ENCODE data around the gene HERPUD1.

The HERPUD1 gene

DNA sequence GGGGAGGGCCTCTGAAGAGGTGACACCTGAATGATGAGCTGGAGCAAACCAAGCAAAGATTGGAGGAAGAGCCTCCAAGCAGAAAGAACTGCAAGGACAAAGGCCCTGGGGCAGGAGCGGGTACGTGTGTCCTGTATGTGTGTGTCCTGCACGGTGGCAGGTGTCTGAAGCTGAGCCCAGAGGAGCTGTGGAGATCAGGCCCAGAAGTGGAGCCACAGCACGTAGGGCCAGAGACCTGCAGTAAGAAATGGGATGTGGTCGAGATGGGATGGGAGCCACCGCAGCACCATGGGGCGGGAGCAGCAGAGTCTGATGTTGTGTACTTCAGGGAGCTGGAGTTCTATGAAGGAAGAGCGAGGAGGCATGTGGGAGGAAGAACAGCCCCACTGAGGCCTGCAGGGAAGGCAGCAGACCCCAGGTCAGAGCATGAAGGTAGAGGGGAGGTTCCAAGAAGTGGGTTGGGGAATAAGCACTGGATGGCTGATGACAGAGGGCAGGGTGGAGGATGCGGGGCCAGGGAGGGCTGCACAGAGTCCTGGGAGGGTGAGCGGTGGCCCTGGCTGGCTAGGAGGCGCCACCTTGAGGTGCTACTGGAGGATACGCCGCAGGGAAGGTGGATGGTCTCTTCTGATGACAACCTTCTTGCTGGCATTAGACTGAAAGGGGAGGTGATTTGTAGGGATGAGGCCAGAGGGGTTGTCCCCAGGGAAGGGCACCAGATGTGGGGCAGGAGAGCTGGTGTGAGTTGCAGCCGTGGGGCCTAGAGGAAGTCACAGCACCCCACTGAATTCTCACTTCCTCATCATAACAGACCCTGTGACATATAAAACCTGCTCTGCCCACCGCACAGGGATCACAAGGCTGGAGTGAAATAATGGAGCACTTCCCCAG, 19.2 kb downstream of the HERPUD1 start:
- Histone ChIP-seq H3K27ac (ENCODE audit: low read length) (no peak overlapping the region), H3K9me3 (ENCODE audit: insufficient read depth, low read depth, low read length) (no peaks in the 10 kb centered on the region), H3K27me3 (ENCODE audit: insufficient read depth, low read length) (no peaks in the 10 kb centered on the region), H3K4me3 (ENCODE audit: low read length) (no peak overlapping the region), H3K36me3 (ENCODE audit: insufficient read depth, low read depth, low read length) (no peaks in the 10 kb centered on the region), H3K4me1 (ENCODE audit: insufficient read depth, low read length) (no peaks in the 10 kb centered on the region), H3K9ac (ENCODE audit: low read depth, low read length) (no peak overlapping the region)

GRCh38 chr16:56953006-56953405, 21.1 kb downstream of the HERPUD1 start:
- Histone ChIP-seq H3K4me1 (ENCODE audit: insufficient read depth, low read length) (no peaks in the 10 kb centered on the region), H3K27ac (ENCODE audit: low read length) (no peak overlapping the region)

GRCh38 chr16:56956076-56956475, 24.1 kb downstream of the HERPUD1 start:
- Histone ChIP-seq H3K4me1 (ENCODE audit: insufficient read depth, low read length) (no peaks in the 10 kb centered on the region), H3K27ac (ENCODE audit: low read length) (no peak overlapping the region), H3K4me3 (ENCODE audit: low read length) (no peak overlapping the region), H3K9ac (ENCODE audit: low read depth, low read length) (no peak overlapping the region), H3K9me3 (ENCODE audit: insufficient read depth, low read depth, low read length) (no peaks in the 10 kb centered on the region), H3K36me3 (ENCODE audit: insufficient read depth, low read depth, low read length) (no peaks in the 10 kb centered on the region), H3K27me3 (ENCODE audit: insufficient read depth, low read length) (no peaks in the 10 kb centered on the region)

More at GRCh38 chr16:56953006-56953405, 21.1 kb downstream of the HERPUD1 start:
- no peaks in the 10 kb centered on the region for H3K27me3 ChIP-seq (ENCODE audit: insufficient read depth, low read length)
- no peak overlapping the region for H3K9ac ChIP-seq (ENCODE audit: low read depth, low read length)
- H3K9me3 ChIP-seq (ENCODE audit: insufficient read depth, low read depth, low read length) = no peaks in the 10 kb centered on the region
- no peak overlapping the region for H3K4me3 ChIP-seq (ENCODE audit: low read length)
- H3K36me3 ChIP-seq (ENCODE audit: insufficient read depth, low read depth, low read length) = no peaks in the 10 kb centered on the region

DNA sequence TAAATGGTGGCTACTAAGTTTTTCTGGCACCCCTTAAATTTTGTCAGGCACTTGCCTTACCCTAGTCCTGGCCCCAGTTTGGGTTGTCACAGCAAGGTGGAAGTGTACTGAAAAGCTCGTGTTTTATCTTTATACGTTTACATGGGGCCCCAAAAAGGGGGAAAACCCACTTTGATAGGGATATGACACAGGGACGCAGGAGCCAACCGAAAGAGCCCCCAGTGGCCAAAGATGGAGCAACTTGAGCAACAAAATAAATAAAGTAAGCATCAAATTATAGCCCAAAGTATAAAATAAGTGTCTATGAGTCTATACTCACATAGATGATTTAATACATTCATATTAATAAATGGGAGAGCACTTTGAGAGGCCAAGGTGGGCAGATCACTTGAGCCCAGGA, 24.8 kb downstream of the HERPUD1 start:
- Histone ChIP-seq H3K27ac (ENCODE audit: low read length) (no peak overlapping the region), H3K9me3 (ENCODE audit: insufficient read depth, low read depth, low read length) (no peaks in the 10 kb centered on the region), H3K9ac (ENCODE audit: low read depth, low read length) (no peak overlapping the region), H3K4me3 (ENCODE audit: low read length) (no peak overlapping the region), H3K4me1 (ENCODE audit: insufficient read depth, low read length) (no peaks in the 10 kb centered on the region), H3K27me3 (ENCODE audit: insufficient read depth, low read length) (no peaks in the 10 kb centered on the region), H3K36me3 (ENCODE audit: insufficient read depth, low read depth, low read length) (no peaks in the 10 kb centered on the region)

GRCh38 chr16:56960681-56961281, 28.8 kb downstream of the HERPUD1 start:
- no peak overlapping the region for H3K4me3 ChIP-seq (ENCODE audit: low read length)
- H3K9me3 ChIP-seq (ENCODE audit: insufficient read depth, low read depth, low read length) = no peaks in the 10 kb centered on the region
- no peaks in the 10 kb centered on the region for H3K4me1 ChIP-seq (ENCODE audit: insufficient read depth, low read length)
- no peak overlapping the region for H3K9ac ChIP-seq (ENCODE audit: low read depth, low read length)
- no peaks in the 10 kb centered on the region for H3K36me3 ChIP-seq (ENCODE audit: insufficient read depth, low read depth, low read length)
- no peak overlapping the region for H3K27ac ChIP-seq (ENCODE audit: low read length)
- no peaks in the 10 kb centered on the region for H3K27me3 ChIP-seq (ENCODE audit: insufficient read depth, low read length)

DNA sequence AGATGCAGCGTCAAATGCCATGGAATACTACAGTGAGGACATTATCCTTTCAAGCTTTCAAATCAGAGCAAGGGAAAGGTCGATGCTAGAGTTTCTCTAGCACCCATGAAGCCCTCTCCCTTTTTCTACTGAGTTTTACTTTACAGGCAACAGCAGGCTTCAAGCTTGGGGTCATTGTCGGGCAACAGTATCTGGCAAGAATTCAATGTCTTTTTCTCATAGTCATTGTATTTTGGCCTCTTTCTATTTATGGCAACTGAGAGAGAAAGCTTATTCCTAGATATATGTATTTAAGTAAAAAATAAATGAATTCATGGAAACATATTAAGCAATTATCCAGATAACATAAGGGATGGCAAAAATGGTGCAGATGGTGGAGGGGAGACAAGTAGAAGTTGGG, 29.4 kb downstream of the HERPUD1 start:
- Histone ChIP-seq H3K27ac (ENCODE audit: low read length) (no peak overlapping the region), H3K4me3 (ENCODE audit: low read length) (no peak overlapping the region), H3K36me3 (ENCODE audit: insufficient read depth, low read depth, low read length) (no peaks in the 10 kb centered on the region)

DNA sequence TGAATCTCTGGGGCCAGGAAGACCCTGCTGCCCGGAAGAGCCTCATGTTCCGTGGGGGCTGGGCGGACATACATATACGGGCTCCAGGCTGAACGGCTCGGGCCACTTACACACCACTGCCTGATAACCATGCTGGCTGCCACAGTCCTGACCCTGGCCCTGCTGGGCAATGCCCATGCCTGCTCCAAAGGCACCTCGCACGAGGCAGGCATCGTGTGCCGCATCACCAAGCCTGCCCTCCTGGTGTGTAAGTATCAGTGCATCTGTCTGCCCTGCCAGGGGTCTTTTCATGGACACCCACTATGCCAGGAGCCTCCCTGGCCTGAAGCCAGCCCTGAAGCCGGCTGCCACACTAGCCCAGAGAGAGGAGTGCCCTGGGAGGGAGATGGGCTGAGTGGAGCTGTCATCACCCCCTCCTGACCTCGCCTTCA, 29.9 kb downstream of the HERPUD1 start, which contains the start of gene CETP:
CETP (plus strand) TSS at position 100 of the 431 bp plus-strand sequence; CDS start at position 130, 30 bp downstream.
- H3K9ac ChIP-seq (ENCODE audit: low read depth, low read length) = no peak within 1 kb of the TSS
- H3K9me3 ChIP-seq (ENCODE audit: insufficient read depth, low read depth, low read length) = no peaks in the 10 kb centered on the region
- H3K36me3 ChIP-seq (ENCODE audit: insufficient read depth, low read depth, low read length) = no peaks in the 10 kb centered on the region
- H3K27ac ChIP-seq (ENCODE audit: low read length) = no peak within 1 kb of the TSS
- H3K27me3 ChIP-seq (ENCODE audit: insufficient read depth, low read length) = no peaks in the 10 kb centered on the region
- no peak within 1 kb of the TSS for H3K4me3 ChIP-seq (ENCODE audit: low read length)
- H3K4me1 ChIP-seq (ENCODE audit: insufficient read depth, low read length) = no peaks in the 10 kb centered on the region

More for the DNA sequence above, 29.4 kb downstream of the HERPUD1 start:
- H3K4me1 ChIP-seq (ENCODE audit: insufficient read depth, low read length) = no peaks in the 10 kb centered on the region
- H3K9me3 ChIP-seq (ENCODE audit: insufficient read depth, low read depth, low read length) = no peaks in the 10 kb centered on the region
- H3K9ac ChIP-seq (ENCODE audit: low read depth, low read length) = no peak overlapping the region
- no peaks in the 10 kb centered on the region for H3K27me3 ChIP-seq (ENCODE audit: insufficient read depth, low read length)

DNA sequence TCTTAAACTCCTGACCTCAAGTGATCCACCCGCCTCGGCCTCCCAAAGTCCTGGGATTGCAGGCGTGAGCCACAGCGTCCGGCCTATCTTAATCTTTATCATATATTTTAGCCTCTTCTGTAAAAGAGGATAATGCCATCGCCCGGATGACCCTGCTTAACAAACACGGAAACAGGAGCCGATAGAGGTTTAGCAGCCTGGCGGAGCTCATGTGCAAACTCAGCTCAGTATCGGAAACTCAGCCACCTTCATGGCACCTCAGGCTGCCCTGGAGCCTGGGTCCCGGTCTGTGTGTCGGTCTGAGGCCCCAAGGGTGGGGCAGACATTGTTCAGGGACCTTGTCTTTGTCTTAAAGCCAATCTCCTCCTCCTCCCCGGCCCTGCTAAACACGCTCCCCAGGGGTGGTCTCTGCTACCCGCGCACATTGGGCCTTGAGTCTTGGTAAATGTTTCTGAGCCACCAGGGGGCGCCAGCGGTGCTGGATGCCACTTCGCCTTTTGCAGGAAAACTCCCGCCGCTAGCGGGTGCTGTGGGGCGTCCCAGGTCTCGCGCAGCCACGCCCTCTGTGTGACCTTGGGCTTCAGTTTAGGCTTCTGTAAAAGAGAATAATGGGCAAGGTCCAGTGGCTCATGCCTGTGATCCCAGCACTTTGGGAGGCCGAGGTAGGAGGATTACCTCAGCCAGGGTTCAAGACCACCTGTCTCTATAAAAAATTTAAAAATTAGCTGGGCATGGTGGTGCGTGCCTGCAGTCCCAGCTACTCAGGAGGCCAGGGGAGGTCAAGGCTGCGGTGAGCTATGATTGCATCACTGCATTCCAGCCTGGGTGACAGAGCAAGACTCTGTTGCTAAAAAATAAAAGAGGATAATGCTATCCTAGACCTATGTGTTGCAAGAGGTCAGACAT, 32.6 kb downstream of the HERPUD1 start:
- no peak overlapping the region for H3K27ac ChIP-seq (ENCODE audit: low read length)
- H3K4me1 ChIP-seq (ENCODE audit: insufficient read depth, low read length) = no peaks in the 10 kb centered on the region
- no peak overlapping the region for H3K4me3 ChIP-seq (ENCODE audit: low read length)
- H3K9ac ChIP-seq (ENCODE audit: low read depth, low read length) = peak overlapping the region; percentile 45; the same call in 1 of the 2 replicates
- no peaks in the 10 kb centered on the region for H3K27me3 ChIP-seq (ENCODE audit: insufficient read depth, low read length)
- H3K36me3 ChIP-seq (ENCODE audit: insufficient read depth, low read depth, low read length) = no peaks in the 10 kb centered on the region
- no peaks in the 10 kb centered on the region for H3K9me3 ChIP-seq (ENCODE audit: insufficient read depth, low read depth, low read length)

GRCh38 chr16:56965149-56966092, 33.5 kb downstream of the HERPUD1 start:
- H3K4me1 ChIP-seq (ENCODE audit: insufficient read depth, low read length) = no peaks in the 10 kb centered on the region

GRCh38 chr16:56966093-56966475, 34.1 kb downstream of the HERPUD1 start:
- no peaks in the 10 kb centered on the region for H3K36me3 ChIP-seq (ENCODE audit: insufficient read depth, low read depth, low read length)
- H3K27me3 ChIP-seq (ENCODE audit: insufficient read depth, low read length) = no peaks in the 10 kb centered on the region
- H3K4me3 ChIP-seq (ENCODE audit: low read length) = no peak overlapping the region
- H3K4me1 ChIP-seq (ENCODE audit: insufficient read depth, low read length) = no peaks in the 10 kb centered on the region
- H3K9me3 ChIP-seq (ENCODE audit: insufficient read depth, low read depth, low read length) = no peaks in the 10 kb centered on the region
- no peak overlapping the region for H3K27ac ChIP-seq (ENCODE audit: low read length)
- H3K9ac ChIP-seq (ENCODE audit: low read depth, low read length) = no peak overlapping the region

More at GRCh38 chr16:56965149-56966092, 33.5 kb downstream of the HERPUD1 start:
- Histone ChIP-seq H3K27ac (ENCODE audit: low read length) (no peak overlapping the region), H3K9me3 (ENCODE audit: insufficient read depth, low read depth, low read length) (no peaks in the 10 kb centered on the region), H3K36me3 (ENCODE audit: insufficient read depth, low read depth, low read length) (no peaks in the 10 kb centered on the region), H3K27me3 (ENCODE audit: insufficient read depth, low read length) (no peaks in the 10 kb centered on the region), H3K9ac (ENCODE audit: low read depth, low read length) (no peak overlapping the region), H3K4me3 (ENCODE audit: low read length) (no peak overlapping the region)

Data from iPS-20b (cell line).